ENCODE measurements around the gene FBXW8. TPM values are rescaled to one million over a fixed set of nuclear protein-coding genes. Genes with fewer than 3 reads are reported as not detected.

The FBXW8 gene
- total and polyA plus RNA-seq, 5 donors from 2014 or later: 3.6 to 10.4 (median 6.6) TPM

- Histone ChIP-seq H3K27ac (ENCODE audit: insufficient read depth, low read length, poor library complexity, severe bottlenecking) (no peak overlapping the region), H3K9me3 (ENCODE audit: control insufficient read depth in 2 of 2, low read length in 2 of 2) (no peaks in the 10 kb centered on the region), H3K4me3 (ENCODE audit: low read depth, low read length) (no peak overlapping the region), H3K27me3 (ENCODE audit: control insufficient read depth, insufficient read depth, low read length) (no peaks in the 10 kb centered on the region), H3K4me1 (ENCODE audit: control insufficient read depth, insufficient read depth, low read length, poor library complexity, severe bottlenecking) (no peaks in the 10 kb centered on the region), H3K36me3 (ENCODE audit: control insufficient read depth, insufficient read depth, low read length) (no peaks in the 10 kb centered on the region)
- peaks cover 0 to 1% (median 0%) of the 10 kb centered on the region in 7 donors for H3K9me3 Mint-ChIP-seq
- no peaks in the 10 kb centered on the region for H3K36me3 Mint-ChIP-seq
- DNase-seq (no peak), ATAC-seq (ENCODE audit: low read depth in 2 of 2) (no peak)
- no peaks in the 10 kb centered on the region for H3K27me3 Mint-ChIP-seq
- no peak overlapping the region for H3K4me3 Mint-ChIP-seq
- H3K27ac Mint-ChIP-seq: no peak overlapping the region
- peaks cover 0 to 8% (median 3%) of the 10 kb centered on the region in 4 donors for H3K4me1 Mint-ChIP-seq
These were observed 158.5 kb downstream of the FBXW8 start for GRCh38 chr12:117069101-117069797.

GRCh38 chr12:117069926-117070900 is 159.5 kb downstream of the FBXW8 start:
- DNase-seq: no peak
- no peak for ATAC-seq (ENCODE audit: low read depth in 2 of 2)
- Mint-ChIP-seq H3K27me3 (no peaks in the 10 kb centered on the region), H3K4me1 (peaks cover 0 to under 1% (median 0%) of the 10 kb centered on the region in 4 donors), H3K4me3 (no peak overlapping the region), H3K36me3 (no peaks in the 10 kb centered on the region), H3K9me3 (no peaks in the 10 kb centered on the region), H3K27ac (no peak overlapping the region)
- Histone ChIP-seq H3K27ac (ENCODE audit: insufficient read depth, low read length, poor library complexity, severe bottlenecking) (no peak overlapping the region), H3K9me3 (ENCODE audit: control insufficient read depth in 2 of 2, low read length in 2 of 2) (no peaks in the 10 kb centered on the region), H3K4me1 (ENCODE audit: control insufficient read depth, insufficient read depth, low read length, poor library complexity, severe bottlenecking) (no peaks in the 10 kb centered on the region), H3K36me3 (ENCODE audit: control insufficient read depth, insufficient read depth, low read length) (no peaks in the 10 kb centered on the region), H3K27me3 (ENCODE audit: control insufficient read depth, insufficient read depth, low read length) (no peaks in the 10 kb centered on the region), H3K4me3 (ENCODE audit: low read depth, low read length) (no peak overlapping the region)

- H3K4me1 ChIP-seq (ENCODE audit: control insufficient read depth, insufficient read depth, low read length, poor library complexity, severe bottlenecking): no peaks in the 10 kb centered on the region
- no peaks in the 10 kb centered on the region for H3K36me3 Mint-ChIP-seq
- H3K27ac ChIP-seq (ENCODE audit: insufficient read depth, low read length, poor library complexity, severe bottlenecking): no peak overlapping the region
- H3K9me3 ChIP-seq (ENCODE audit: control insufficient read depth in 2 of 2, low read length in 2 of 2): no peaks in the 10 kb centered on the region
- DNase-seq (no peak), ATAC-seq (ENCODE audit: low read depth in 2 of 2) (no peak)
- no peak overlapping the region for H3K4me3 ChIP-seq (ENCODE audit: low read depth, low read length)
- H3K27me3 ChIP-seq (ENCODE audit: control insufficient read depth, insufficient read depth, low read length): no peaks in the 10 kb centered on the region
- no peaks in the 10 kb centered on the region for H3K36me3 ChIP-seq (ENCODE audit: control insufficient read depth, insufficient read depth, low read length)
- H3K4me1 Mint-ChIP-seq: no peaks in the 10 kb centered on the region
- no peaks in the 10 kb centered on the region for H3K27me3 Mint-ChIP-seq
- H3K27ac Mint-ChIP-seq: no peak overlapping the region
- no peaks in the 10 kb centered on the region for H3K9me3 Mint-ChIP-seq
- H3K4me3 Mint-ChIP-seq: no peak overlapping the region
These were observed 160.3 kb downstream of the FBXW8 start for GRCh38 chr12:117071009-117071408.

- no peak for DNase-seq
- no peaks in the 10 kb centered on the region for H3K4me1 ChIP-seq (ENCODE audit: control insufficient read depth, insufficient read depth, low read length, poor library complexity, severe bottlenecking)
- no peaks in the 10 kb centered on the region for H3K36me3 Mint-ChIP-seq
- no peak overlapping the region for H3K27ac ChIP-seq (ENCODE audit: insufficient read depth, low read length, poor library complexity, severe bottlenecking)
- H3K4me1 Mint-ChIP-seq: peaks cover 0 to 4% (median 2%) of the 10 kb centered on the region in 4 donors
- H3K9me3 Mint-ChIP-seq: no peaks in the 10 kb centered on the region
- ATAC-seq (ENCODE audit: low read depth in 2 of 2): no peak
- H3K4me3 ChIP-seq (ENCODE audit: low read depth, low read length): no peak overlapping the region
- H3K4me3 Mint-ChIP-seq: no peak overlapping the region
- H3K9me3 ChIP-seq (ENCODE audit: control insufficient read depth in 2 of 2, low read length in 2 of 2): no peaks in the 10 kb centered on the region
- no peaks in the 10 kb centered on the region for H3K27me3 ChIP-seq (ENCODE audit: control insufficient read depth, insufficient read depth, low read length)
- no peaks in the 10 kb centered on the region for H3K27me3 Mint-ChIP-seq
- no peaks in the 10 kb centered on the region for H3K36me3 ChIP-seq (ENCODE audit: control insufficient read depth, insufficient read depth, low read length)
- peak overlapping the region in 2 of 3 donors; percentile 60 to 62 for H3K27ac Mint-ChIP-seq
These were observed 161.4 kb downstream of the FBXW8 start for GRCh38 chr12:117072106-117072505.

- Mint-ChIP-seq H3K27ac (no peak overlapping the region), H3K4me1 (peaks cover 0 to 5% (median 2%) of the 10 kb centered on the region in 4 donors), H3K9me3 (no peaks in the 10 kb centered on the region), H3K36me3 (no peaks in the 10 kb centered on the region), H3K27me3 (no peaks in the 10 kb centered on the region), H3K4me3 (no peak overlapping the region)
- H3K4me3 ChIP-seq (ENCODE audit: low read depth, low read length): no peak overlapping the region
- H3K27me3 ChIP-seq (ENCODE audit: control insufficient read depth, insufficient read depth, low read length): no peaks in the 10 kb centered on the region
- no peak overlapping the region for H3K27ac ChIP-seq (ENCODE audit: insufficient read depth, low read length, poor library complexity, severe bottlenecking)
- ATAC-seq (ENCODE audit: low read depth in 2 of 2): no peak
- H3K36me3 ChIP-seq (ENCODE audit: control insufficient read depth, insufficient read depth, low read length): no peaks in the 10 kb centered on the region
- H3K4me1 ChIP-seq (ENCODE audit: control insufficient read depth, insufficient read depth, low read length, poor library complexity, severe bottlenecking): no peaks in the 10 kb centered on the region
- no peaks in the 10 kb centered on the region for H3K9me3 ChIP-seq (ENCODE audit: control insufficient read depth in 2 of 2, low read length in 2 of 2)
- DNase-seq: no peak
These were observed 162.2 kb downstream of the FBXW8 start for GRCh38 chr12:117072736-117073490.

- no peak overlapping the region for H3K27ac Mint-ChIP-seq
- no peak overlapping the region for H3K27ac ChIP-seq (ENCODE audit: insufficient read depth, low read length, poor library complexity, severe bottlenecking)
- no peaks in the 10 kb centered on the region for H3K36me3 ChIP-seq (ENCODE audit: control insufficient read depth, insufficient read depth, low read length)
- H3K4me3 ChIP-seq (ENCODE audit: low read depth, low read length): no peak overlapping the region
- no peaks in the 10 kb centered on the region for H3K36me3 Mint-ChIP-seq
- peaks cover 0 to 5% (median 2%) of the 10 kb centered on the region in 4 donors for H3K4me1 Mint-ChIP-seq
- no peak overlapping the region for H3K4me3 Mint-ChIP-seq
- no peaks in the 10 kb centered on the region for H3K9me3 ChIP-seq (ENCODE audit: control insufficient read depth in 2 of 2, low read length in 2 of 2)
- DNase-seq (no peak), ATAC-seq (ENCODE audit: low read depth in 2 of 2) (no peak)
- H3K9me3 Mint-ChIP-seq: no peaks in the 10 kb centered on the region
- no peaks in the 10 kb centered on the region for H3K27me3 ChIP-seq (ENCODE audit: control insufficient read depth, insufficient read depth, low read length)
- H3K27me3 Mint-ChIP-seq: no peaks in the 10 kb centered on the region
- no peaks in the 10 kb centered on the region for H3K4me1 ChIP-seq (ENCODE audit: control insufficient read depth, insufficient read depth, low read length, poor library complexity, severe bottlenecking)
These were observed 162.9 kb downstream of the FBXW8 start for GRCh38 chr12:117073611-117074010.
